HEK293T (cell line): ENCODE results near the gene BBX.
A peak's percentile ranks its signal among the peaks of the same experiment; 100 is the strongest.

ENCODE experiments used
- CTCF ChIA-PET: fragments of 350-600 bp; formaldehyde crosslinking; extraction: SDS; loops from one replicate; lab custom pipeline; 2021; ENCODE audit warnings: antibody characterized with exemption, inconsistent platforms; lab: Yijun Ruan, JAX
- POLR2A ChIA-PET: fragments of 350-600 bp; formaldehyde crosslinking; extraction: SDS; loops from one replicate; lab custom pipeline; 2020; ENCODE audit warnings: antibody characterized with exemption, inconsistent platforms; lab: Yijun Ruan, JAX
- DNase-seq: peaks from one replicate; pipeline ENCODE4 v3.0.0; 2012; ENCODE audit warnings: mixed read lengths; ENCODE audit errors: extremely low spot score
- ARNT ChIP-seq: fragments of 450-650 bp; IDR thresholded peaks from 2 replicates; pipeline ENCODE4 v1.6.1; 2017; ENCODE audit warnings: mild to moderate bottlenecking
- BHLHE40 ChIP-seq: fragments of 450-650 bp; IDR thresholded peaks from 2 replicates; pipeline ENCODE4 v1.6.1; 2016; ENCODE audit warnings: mild to moderate bottlenecking, moderate library complexity, borderline replicate concordance
- CTBP1 ChIP-seq: fragments of 450-650 bp; IDR thresholded peaks from 2 replicates; pipeline ENCODE4 v1.6.1; 2016; ENCODE audit warnings: borderline replicate concordance
- ELF4 ChIP-seq: fragments of 450-650 bp; IDR thresholded peaks from 2 replicates; pipeline ENCODE4 v1.6.1; 2017; ENCODE audit warnings: antibody characterized with exemption
- FOXA1 ChIP-seq: fragments of 450-650 bp; IDR thresholded peaks from 2 replicates; pipeline ENCODE4 v1.6.1; 2016; ENCODE audit warnings: mild to moderate bottlenecking
- FOXK2 ChIP-seq: fragments of 450-650 bp; IDR thresholded peaks from 2 replicates; pipeline ENCODE4 v1.6.1; 2016; ENCODE audit warnings: mild to moderate bottlenecking
- FOXM1 ChIP-seq: fragments of 450-650 bp; IDR thresholded peaks from 2 replicates; pipeline ENCODE4 v1.6.1; 2017; ENCODE audit warnings: mild to moderate bottlenecking, borderline replicate concordance
- HDGF ChIP-seq: fragments of 450-650 bp; IDR thresholded peaks from 2 replicates; pipeline ENCODE4 v1.6.1; 2017; ENCODE audit warnings: antibody characterized with exemption, borderline replicate concordance
- L3MBTL2 ChIP-seq: fragments of 450-650 bp; conservative IDR thresholded peaks from 2 replicates; pipeline ENCODE4 v1.6.1; 2016; ENCODE audit warnings: mild to moderate bottlenecking
- LEF1 ChIP-seq: fragments of 450-650 bp; IDR thresholded peaks from 2 replicates; pipeline ENCODE4 v1.6.1; 2017; ENCODE audit warnings: mild to moderate bottlenecking, borderline replicate concordance
- NFRKB ChIP-seq: fragments of 450-650 bp; IDR thresholded peaks from 2 replicates; pipeline ENCODE4 v1.6.1; 2016; ENCODE audit warnings: mild to moderate bottlenecking, moderate library complexity
- SP1 ChIP-seq: fragments of 450-650 bp; IDR thresholded peaks from 2 replicates; pipeline ENCODE4 v1.6.1; 2017
- SUZ12 ChIP-seq: fragments of 450-650 bp; IDR thresholded peaks from 2 replicates; pipeline ENCODE4 v1.6.1; 2016; ENCODE audit warnings: mild to moderate bottlenecking
- TARDBP ChIP-seq: fragments of 450-650 bp; IDR thresholded peaks from 2 replicates; pipeline ENCODE4 v1.6.1; 2016
- ZNF384 ChIP-seq: fragments of 450-650 bp; IDR thresholded peaks from 2 replicates; pipeline ENCODE4 v1.6.1; 2016
- TF ChIP-seq, protein P1 (sequence below): fragments of 450-650 bp; IDR thresholded peaks from 2 replicates; pipeline ENCODE4 v1.6.1; 2016

The BBX gene

DNA sequence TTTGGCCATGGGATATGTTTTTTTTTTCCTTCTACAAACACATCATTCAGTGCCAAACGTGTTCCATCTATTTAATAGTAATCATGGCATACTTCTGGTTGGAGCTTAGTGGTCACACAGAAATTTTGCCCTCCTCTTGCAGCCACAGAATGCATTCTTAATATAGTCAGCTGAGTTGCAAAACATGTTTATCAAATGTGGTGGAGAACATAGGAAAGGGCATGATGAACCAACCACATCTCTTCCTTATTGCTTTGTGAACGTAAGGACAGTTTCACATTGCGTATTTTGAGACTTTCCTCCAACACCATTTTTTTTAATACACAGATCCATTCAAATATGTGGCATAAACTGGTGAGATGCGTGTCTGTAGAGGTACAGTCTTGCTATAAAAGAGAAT, 106.8 kb downstream of the BBX start:
- TF ChIP-seq TARDBP = no peak
- TF ChIP-seq CTBP1 = no peak
- TF ChIP-seq, protein P1, sequence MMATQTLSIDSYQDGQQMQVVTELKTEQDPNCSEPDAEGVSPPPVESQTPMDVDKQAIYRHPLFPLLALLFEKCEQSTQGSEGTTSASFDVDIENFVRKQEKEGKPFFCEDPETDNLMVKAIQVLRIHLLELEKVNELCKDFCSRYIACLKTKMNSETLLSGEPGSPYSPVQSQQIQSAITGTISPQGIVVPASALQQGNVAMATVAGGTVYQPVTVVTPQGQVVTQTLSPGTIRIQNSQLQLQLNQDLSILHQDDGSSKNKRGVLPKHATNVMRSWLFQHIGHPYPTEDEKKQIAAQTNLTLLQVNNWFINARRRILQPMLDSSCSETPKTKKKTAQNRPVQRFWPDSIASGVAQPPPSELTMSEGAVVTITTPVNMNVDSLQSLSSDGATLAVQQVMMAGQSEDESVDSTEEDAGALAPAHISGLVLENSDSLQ = no peak
- TF ChIP-seq BHLHE40 = no peak
- CTCF ChIA-PET = interaction anchor here (1.1 to 1.3 kb wide), 3 partner anchors 10 to 46 kb away, joined by 3 read pairs; no protein-coding TSS in a partner anchor
- POLR2A ChIA-PET = no interaction called here
- no peak for DNase-seq

DNA sequence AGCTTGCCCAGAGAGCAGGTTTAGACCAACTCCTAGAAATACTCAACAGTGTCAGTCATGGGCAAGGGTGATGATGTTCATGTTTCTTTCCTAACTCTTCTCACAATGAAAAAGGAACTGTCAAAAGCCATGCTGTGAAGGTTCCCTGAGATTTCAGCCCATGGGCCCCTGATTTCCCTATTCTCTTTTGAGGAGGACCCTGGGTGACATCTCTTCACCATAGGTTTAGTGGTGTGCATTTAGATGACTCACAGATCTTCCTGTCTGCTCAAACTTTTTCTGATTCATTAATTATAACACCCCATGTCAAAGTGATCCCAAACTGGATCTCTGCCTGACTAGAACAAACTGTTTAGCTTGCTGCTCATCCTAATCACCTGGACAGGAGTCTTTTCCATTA, 108.0 kb downstream of the BBX start:
- TF ChIP-seq CTBP1 (no peak), BHLHE40 (no peak), HDGF (no peak), ZNF384 (no peak), NFRKB (no peak), SUZ12 (no peak), L3MBTL2 (no peak), FOXM1 (no peak), FOXK2 (no peak), ELF4 (no peak), ARNT (no peak), LEF1 (no peak)
- TF ChIP-seq, protein P1 = no peak
- POLR2A ChIA-PET = no interaction called here
- no peak for DNase-seq
- CTCF ChIA-PET = interaction anchor here (1.1 to 1.2 kb wide), 2 partner anchors 9 to 29 kb away, joined by 3 read pairs; no protein-coding TSS in a partner anchor

DNA sequence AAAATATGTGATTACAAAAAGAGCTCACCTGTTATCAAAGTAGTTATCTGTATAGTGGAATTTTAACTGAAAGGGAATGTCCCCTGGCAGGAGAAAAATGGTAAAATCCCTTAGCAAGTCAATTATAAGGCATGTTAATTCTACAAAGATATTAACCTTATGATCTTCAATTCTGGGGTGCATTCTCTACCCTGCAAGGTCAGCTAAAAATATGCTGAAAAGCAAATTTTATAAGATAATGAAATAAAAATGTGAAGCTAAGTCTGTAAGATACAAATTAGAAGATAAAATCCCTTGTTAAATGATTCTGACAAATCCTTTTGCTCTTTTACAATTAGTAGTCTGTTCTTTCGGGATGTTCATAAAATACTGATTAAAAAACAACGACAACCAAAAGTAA, 109.8 kb downstream of the BBX start:
- ChIA-PET CTCF (interaction anchor here (1.1 kb wide), 1 partner anchor 11 kb away, joined by 3 read pairs; no protein-coding TSS in a partner anchor), POLR2A (no interaction called here)
- no peak for DNase-seq
- TF ChIP-seq ELF4 (no peak), FOXA1 (no peak), SUZ12 (no peak), ARNT (no peak), TARDBP (no peak), SP1 (no peak), CTBP1 (no peak), BHLHE40 (no peak)
- TF ChIP-seq, protein P1 = no peak

DNA sequence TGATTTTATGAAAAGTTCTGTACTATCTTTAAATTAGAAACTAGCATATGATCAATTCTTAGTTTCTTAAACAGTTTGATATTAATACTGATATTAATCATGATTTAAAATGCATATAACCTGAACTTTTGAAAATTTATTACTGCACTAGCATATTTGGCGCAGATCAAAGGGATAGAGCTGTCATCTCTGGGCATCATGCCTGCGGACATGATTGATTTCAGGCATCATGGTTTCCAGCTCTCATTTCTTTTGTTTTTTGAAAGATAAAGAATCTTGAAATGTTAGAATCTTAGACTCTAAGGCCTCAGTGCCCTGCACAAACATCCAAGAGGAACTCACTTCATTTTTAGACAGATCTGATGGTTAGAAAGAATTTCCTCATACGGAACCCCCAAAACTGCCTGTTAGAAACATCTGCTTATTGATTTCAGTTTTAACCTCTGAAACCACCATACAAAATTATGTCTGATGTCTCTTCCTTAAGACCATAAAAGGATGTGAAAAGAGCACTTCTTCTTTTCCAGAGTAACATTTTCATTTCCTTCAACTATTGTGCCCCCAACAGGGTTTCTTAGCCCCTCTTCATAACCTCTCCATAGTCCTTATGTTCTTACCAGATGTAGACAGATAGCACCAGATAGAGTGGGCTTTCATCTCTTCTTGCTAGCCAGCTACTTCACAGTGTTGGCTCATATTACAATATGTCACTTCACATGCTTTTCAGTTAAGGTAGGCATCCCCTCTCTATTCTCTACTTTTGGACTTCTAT, 110.8 kb downstream of the BBX start:
- no peak for DNase-seq
- CTCF ChIA-PET = interaction anchor here (0.9 to 1.1 kb wide), 2 partner anchors 10 to 27 kb away, joined by 3 read pairs; no protein-coding TSS in a partner anchor
- POLR2A ChIA-PET = no interaction called here
- TF ChIP-seq, protein P1 = 0 out of 2 replicates have a peak, but pooled peaks have one; percentile 3
- TF ChIP-seq NFRKB = no peak

DNA sequence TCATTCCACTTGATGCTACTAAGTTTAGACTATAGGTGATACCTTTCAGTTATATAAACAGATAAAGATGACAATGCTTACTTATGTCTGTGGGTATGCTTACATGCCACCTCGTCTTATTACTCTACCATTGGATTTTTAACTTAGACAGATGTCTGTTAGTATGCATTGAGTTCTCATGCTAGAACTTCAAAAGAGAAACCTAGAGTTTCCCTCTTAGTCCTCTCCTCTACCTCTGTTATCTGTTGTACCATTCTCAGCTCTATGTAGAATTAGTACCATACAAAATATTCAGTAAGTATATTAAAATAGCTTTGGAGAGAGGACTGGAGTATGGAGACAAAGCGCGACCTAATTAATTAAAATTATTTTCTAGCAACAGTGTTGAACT, 111.3 kb downstream of the BBX start:
- ChIA-PET POLR2A (no interaction called here), CTCF (interaction anchor here (0.9 kb wide), 1 partner anchor 27 kb away, joined by 3 read pairs; no protein-coding TSS in a partner anchor)
- TF ChIP-seq ZNF384 = no peak
- TF ChIP-seq FOXA1 = no peak
- TF ChIP-seq LEF1 = no peak
- TF ChIP-seq CTBP1 = no peak
- no peak for TF ChIP-seq L3MBTL2
- TF ChIP-seq SP1 = no peak
- no peak for TF ChIP-seq ELF4
- no peak for TF ChIP-seq BHLHE40
- no peak for TF ChIP-seq ARNT
- TF ChIP-seq, protein P1 = no peak
- TF ChIP-seq TARDBP = no peak
- no peak for TF ChIP-seq NFRKB
- no peak for TF ChIP-seq HDGF
- DNase-seq = no peak
